Right cardiac atrium (tissue), 5 donors: ENCODE measurements around the gene TRIM26. TPM values are rescaled to one million over a fixed set of nuclear protein-coding genes. Genes with fewer than 3 reads are reported as not detected.
"Not testable (repeated sequence)": the region's sequence is repeated elsewhere in the genome, so short reads cannot be mapped to it uniquely, and the experiment has no call there.

ENCODE experiments used
- ATAC-seq, 2 donors: fragments of 200-7000 bp; cut with Tn5 transposase; one replicate each; pipeline versions ENCODE4 v1.8.0 to v1.9.1; 2020; ENCODE audit warnings: moderate library complexity in 2 of 2, mild to moderate bottlenecking in 1 of 2
- DNase-seq, 3 donors: peaks; one replicate each; pipeline ENCODE4 v3.0.0-alpha.2; 2020
- H3K27ac ChIP-seq: one replicate; pipeline ENCODE4 v1.5.1; 2013; ENCODE audit warnings: mild to moderate bottlenecking, low read length, control low read depth, moderate library complexity
- H3K27me3 ChIP-seq: one replicate; pipeline ENCODE4 v1.6.1; 2013; ENCODE audit not compliant: control insufficient read depth, insufficient read depth
- H3K4me1 ChIP-seq: one replicate; pipeline ENCODE4 v1.6.1; 2013; ENCODE audit warnings: low read length; ENCODE audit not compliant: control insufficient read depth, insufficient read depth
- H3K4me3 ChIP-seq: one replicate; pipeline ENCODE4 v1.5.1; 2013; ENCODE audit warnings: low read length, control low read depth
- H3K9me3 ChIP-seq: one replicate; pipeline ENCODE4 v1.6.1; 2013; ENCODE audit warnings: low read length; ENCODE audit not compliant: control insufficient read depth
- WGBS: extraction: QIAGEN DNeasy Blood & Tissue Kit; methylation state at CpG from one replicate; pipeline ENCODE4 v1.1.7; 2013; 5-methylcytosine and 5-hydroxymethylcytosine counted together
- intact Hi-C, 4 donors: fragments of 100-400 bp; cut with DNase I; formaldehyde crosslinking; loops; one replicate each; pipeline versions ENCODE4 v1.11.0 to v1.14.0; 2022 to 2023
- long read RNA-seq, 4 donors: library from polyadenylated mRNA; unstranded; transcript quantifications; one replicate each; pipeline ENCODE4 v2.0.0, GENCODE V29; 2020 to 2021
- polyA plus RNA-seq: library from polyadenylated mRNA; stranded (reverse); fragments of 200-250 nt; gene quantifications from one replicate; pipeline ENCODE4 v1.2.3, GENCODE V29; 2013
- total RNA-seq, 4 donors: library from RNA; stranded (reverse); fragmentation: NEBNext Ultra II Directional; extraction: Animal tissue kit (Norgen Biotek cat#: 25700); gene quantifications; one replicate each; pipeline ENCODE4 v1.2.1, GENCODE V29; 2021
- donor health status: healthy with polysubstance abuse.
- donor health status: DM: no; HTN: yes; CAD: no.
- donor health status: DM: no; HTN: no; CAD: no.
- donor health status: DM: no; HTN: yes; CAD: no; lungs with severe emphysema.
- donor health status: DM: yes; HTN: yes; CAD: no.

Gene TRIM26
- total RNA-seq (10 to 100 TPM; 19.9 to 27.1 (median 25.1) TPM), polyA plus RNA-seq (19.6 TPM)
- long read RNA-seq, donor 1, transcript TRIM26-267 (9 exons, 3,318 nt), result major isoform, 11 of 39 reads
- long read RNA-seq, donor 1, partial matches to known transcripts, result 10 of 39 reads
- long read RNA-seq, donor 1, other reads (novel, unspliced or antisense), result 18 of 39 reads
- long read RNA-seq, donor 2, transcript TRIM26-267 (9 exons, 3,318 nt), result major isoform, 6 of 33 reads
- long read RNA-seq, donor 2, partial matches to known transcripts, result 2 of 33 reads
- long read RNA-seq, donor 2, other reads (novel, unspliced or antisense), result 24 of 33 reads
- long read RNA-seq, donor 3, partial matches to known transcripts, result 9 of 39 reads
- long read RNA-seq, donor 3, other reads (novel, unspliced or antisense), result 25 of 39 reads
- long read RNA-seq, donor 4, transcript TRIM26-267 (9 exons, 3,318 nt), result major isoform, 9 of 21 reads
- long read RNA-seq, donor 4, partial matches to known transcripts, result 3 of 21 reads
- long read RNA-seq, donor 4, other reads (novel, unspliced or antisense), result 9 of 21 reads

DNA sequence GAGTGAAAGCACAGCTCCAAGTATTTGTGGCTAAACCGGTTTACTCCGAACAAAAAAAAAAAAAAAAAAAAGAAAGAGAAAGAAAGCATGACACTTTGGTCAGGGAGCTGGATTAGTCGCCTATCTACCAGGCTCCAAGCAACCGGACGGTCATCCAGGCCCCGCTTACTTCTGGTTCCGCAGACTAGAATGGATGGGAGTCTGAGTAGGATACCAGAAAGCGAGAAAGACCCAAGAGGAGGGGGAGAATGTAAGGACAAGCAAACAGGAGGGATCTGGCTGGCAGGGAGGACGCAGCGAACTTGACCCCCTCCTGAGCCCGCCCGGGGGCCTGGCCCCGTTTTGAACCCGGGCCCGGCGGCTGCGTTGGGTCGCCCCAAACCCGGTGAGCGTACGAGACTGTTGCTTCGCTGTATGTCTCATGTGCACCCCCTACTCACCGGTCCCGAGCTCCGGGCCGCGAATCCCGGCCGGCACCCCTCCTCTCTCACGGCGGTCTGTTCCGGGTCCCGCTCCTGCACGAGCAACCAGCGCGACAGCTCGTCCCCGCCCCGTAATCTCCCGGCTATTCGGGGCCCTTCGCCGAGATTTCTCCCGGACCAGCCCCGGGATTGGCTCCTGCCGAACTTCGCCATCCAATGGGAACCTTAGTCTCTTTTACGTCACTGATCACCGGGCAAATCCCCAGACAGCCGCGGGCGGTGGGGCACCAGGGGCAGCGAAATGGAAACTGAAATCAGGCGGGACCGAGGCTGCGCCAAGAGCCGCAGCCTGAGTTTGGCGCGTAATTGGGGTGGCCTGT is at the start of gene TRIM26:
TRIM26 (minus strand) TSS at position 542 of the 802 bp plus-strand sequence. CDS start 14,303 bp downstream, outside the sequence.
- DNase-seq (peak; percentile 97 to 98 (median 98)), ATAC-seq (peak; percentile 98)
- Histone ChIP-seq H3K4me1 (peaks cover 4% of the 10 kb centered on the region), H3K4me3 (peak within 1 kb of the TSS; percentile 94), H3K27me3 (no peaks in the 10 kb centered on the region), H3K27ac (peak within 1 kb of the TSS; percentile 95), H3K9me3 (no peaks in the 10 kb centered on the region)
- intact Hi-C loops, result loop anchor here in 2 of 4 donors (10.0 kb wide), 2 partner anchors 112 to 1868 kb away; partner anchors contain the start of genes TRIM39 (in 1 of the 2) and ZKSCAN3 (in 1 of the 2)
- under 1% methylated on average over 59 of the region's 59 CpGs for WGBS

GRCh38 chr6:30260036-30260504 is 46.9 kb upstream of the TRIM26 start:
- peak overlapping the region; percentile 89 for H3K4me3 ChIP-seq
- DNase-seq, result peak in 2 of 3 donors; percentile 56 to 60
- peak in 1 of 2 donors; percentile 44 for ATAC-seq
- H3K9me3 ChIP-seq, result no peaks in the 10 kb centered on the region
- H3K27me3 ChIP-seq, result no peaks in the 10 kb centered on the region
- intact Hi-C loops, result no loop called here
- H3K4me1 ChIP-seq, result peaks cover 3% of the 10 kb centered on the region
- H3K27ac ChIP-seq, result no peak overlapping the region
- 8% methylated on average over 40 of the region's 40 CpGs for WGBS

DNA sequence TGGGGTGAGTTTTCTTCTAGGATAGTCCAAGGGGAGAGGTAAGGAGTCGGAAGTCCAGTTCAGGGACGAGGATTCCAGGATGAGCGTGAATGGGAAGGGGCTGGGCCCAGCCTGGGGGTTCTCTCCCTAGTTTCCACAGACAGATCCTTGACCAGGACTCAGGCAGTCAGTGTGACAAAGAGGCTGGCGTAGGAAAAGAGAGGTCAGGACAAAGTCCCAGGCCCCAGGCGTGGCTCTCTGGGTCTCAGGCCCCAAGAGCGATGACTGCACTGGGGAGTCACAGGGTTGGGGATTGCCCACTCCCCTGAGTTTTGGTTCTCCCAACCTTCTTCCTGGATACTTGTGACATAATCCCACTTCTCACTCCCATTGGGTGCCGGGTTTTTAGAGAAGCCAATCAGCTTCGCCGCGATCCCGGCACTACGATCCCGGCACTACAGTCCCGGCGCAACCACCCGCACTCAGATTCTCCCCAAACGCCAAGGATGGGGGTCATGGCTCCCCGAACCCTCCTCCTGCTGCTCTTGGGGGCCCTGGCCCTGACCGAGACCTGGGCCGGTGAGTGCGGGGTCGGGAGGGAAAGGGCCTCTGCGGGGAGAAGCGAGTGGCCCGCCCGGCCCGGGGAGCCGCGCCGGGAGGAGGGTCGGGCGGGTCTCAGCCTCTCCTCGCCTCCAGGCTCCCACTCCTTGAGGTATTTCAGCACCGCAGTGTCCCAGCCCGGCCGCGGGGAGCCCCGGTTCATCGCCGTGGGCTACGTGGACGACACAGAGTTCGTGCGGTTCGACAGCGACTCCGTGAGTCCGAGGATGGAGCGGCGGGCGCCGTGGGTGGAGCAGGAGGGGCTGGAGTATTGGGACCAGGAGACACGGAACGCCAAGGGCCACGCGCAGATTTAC is 46.2 kb upstream of the TRIM26 start:
- H3K9me3 ChIP-seq, result no peaks in the 10 kb centered on the region
- intact Hi-C loops, result no loop called here
- peak overlapping the region; percentile 89 for H3K4me3 ChIP-seq
- peak overlapping the region; percentile 45 for H3K27ac ChIP-seq
- H3K4me1 ChIP-seq, result peaks cover 3% of the 10 kb centered on the region
- ATAC-seq, result peak; percentile 96 to 97
- DNase-seq, result peak; percentile 69 to 86 (median 84)
- WGBS, result 1% methylated on average over 56 of the region's 56 CpGs
- no peaks in the 10 kb centered on the region for H3K27me3 ChIP-seq

DNA sequence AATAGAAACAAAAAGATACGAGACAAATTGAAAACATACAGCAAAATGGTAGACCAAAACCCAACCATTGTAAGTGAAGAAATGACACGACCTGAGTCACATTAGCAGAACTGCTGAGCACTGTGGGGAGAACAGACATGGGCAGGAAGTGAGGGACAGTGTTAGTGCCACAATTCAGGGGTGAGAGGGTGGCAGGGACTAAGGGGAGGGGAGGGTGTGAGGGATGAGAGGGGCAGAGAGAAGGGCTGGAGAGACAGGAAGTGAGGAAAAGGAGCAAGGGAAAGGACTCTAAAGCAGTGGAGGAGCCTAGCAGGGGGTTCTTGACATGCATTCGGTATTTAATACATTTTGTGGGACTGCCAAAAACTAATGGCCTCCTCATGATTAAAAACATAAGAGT is 45.0 kb upstream of the TRIM26 start:
- Histone ChIP-seq H3K4me1 (peaks cover 3% of the 10 kb centered on the region), H3K27ac (no peak overlapping the region), H3K9me3 (no peaks in the 10 kb centered on the region), H3K27me3 (no peaks in the 10 kb centered on the region), H3K4me3 (no peak overlapping the region)
- intact Hi-C loops, result no loop called here
- ATAC-seq (no peak), DNase-seq (no peak)
- 71% methylated on average over 3 of the region's 3 CpGs for WGBS

- H3K9me3 ChIP-seq, ATAC-seq, DNase-seq, H3K4me3 ChIP-seq, H3K27ac ChIP-seq, H3K27me3 ChIP-seq, H3K4me1 ChIP-seq, intact Hi-C loops: not testable (repeated sequence)
- WGBS, result 87% methylated on average over 1 of the region's 1 CpG
Measured at GRCh38 chr6:30252417-30252816, 39.2 kb upstream of the TRIM26 start.

- intact Hi-C loops, result no loop called here
- DNase-seq, result no peak
- WGBS, result 79% methylated on average over 3 of the region's 3 CpGs
- Histone ChIP-seq H3K27me3 (no peaks in the 10 kb centered on the region), H3K27ac (no peak overlapping the region), H3K4me3 (no peak overlapping the region), H3K9me3 (no peaks in the 10 kb centered on the region), H3K4me1 (no peaks in the 10 kb centered on the region)
- no peak for ATAC-seq
Measured at GRCh38 chr6:30244560-30244959, 31.4 kb upstream of the TRIM26 start.

- DNase-seq, result no peak
- no peaks in the 10 kb centered on the region for H3K9me3 ChIP-seq
- no peaks in the 10 kb centered on the region for H3K27me3 ChIP-seq
- ATAC-seq, result no peak
- WGBS, result 47% methylated on average over 6 of the region's 6 CpGs
- H3K27ac ChIP-seq, result no peak overlapping the region
- no peaks in the 10 kb centered on the region for H3K4me1 ChIP-seq
- intact Hi-C loops, result no loop called here
- no peak overlapping the region for H3K4me3 ChIP-seq
Measured at GRCh38 chr6:30238178-30238795, 25.1 kb upstream of the TRIM26 start.

- Histone ChIP-seq H3K4me3 (no peak overlapping the region), H3K27me3 (no peaks in the 10 kb centered on the region), H3K27ac (no peak overlapping the region), H3K4me1 (no peaks in the 10 kb centered on the region), H3K9me3 (no peaks in the 10 kb centered on the region)
- intact Hi-C loops, result no loop called here
- ATAC-seq (no peak), DNase-seq (no peak)
- 38% methylated on average over 2 of the region's 2 CpGs for WGBS
Measured at GRCh38 chr6:30234356-30234755, 21.1 kb upstream of the TRIM26 start.

DNA sequence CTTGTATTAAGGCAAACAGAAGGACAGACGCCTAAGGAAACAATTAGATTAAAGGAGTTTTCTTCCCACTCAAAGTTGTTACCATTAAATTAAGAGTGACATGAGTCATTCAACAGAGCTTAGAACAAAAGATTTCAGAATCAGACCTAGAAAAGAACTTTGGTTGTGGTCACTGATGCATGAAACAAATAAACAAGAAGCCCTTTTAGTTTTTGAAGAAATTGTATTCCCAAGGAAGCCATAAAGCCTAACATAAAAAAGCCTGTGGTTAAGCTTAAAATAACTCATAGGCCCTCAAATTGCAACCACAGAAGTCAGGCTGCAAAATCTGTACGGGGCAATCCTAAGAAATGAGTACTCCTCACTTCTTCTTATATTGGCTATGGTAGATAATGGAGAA is 17.9 kb upstream of the TRIM26 start:
- Histone ChIP-seq H3K4me1 (no peaks in the 10 kb centered on the region), H3K27ac (no peak overlapping the region), H3K9me3 (no peaks in the 10 kb centered on the region), H3K27me3 (no peaks in the 10 kb centered on the region), H3K4me3 (no peak overlapping the region)
- ATAC-seq (no peak), DNase-seq (no peak)
- intact Hi-C loops, result no loop called here
- WGBS, result 82% methylated on average over 2 of the region's 2 CpGs
